ENCODE data around the gene PLA2G4F. TPM values are rescaled to one million over a fixed set of nuclear protein-coding genes. Genes with fewer than 3 reads are reported as not detected.
"Not testable (repeated sequence)": the region's sequence is repeated elsewhere in the genome, so short reads cannot be mapped to it uniquely, and the experiment has no call there.

The PLA2G4F gene
- total RNA-seq, 6 donors from 2014 or later = 57.8 to 162 (median 99.8) TPM

GRCh38 chr15:42093966-42094365 is 62.5 kb downstream of the PLA2G4F start:
- no peaks in the 10 kb centered on the region for H3K36me3 ChIP-seq
- no peak overlapping the region for H3K4me3 ChIP-seq
- no peak overlapping the region for H3K27ac ChIP-seq
- H3K4me1 ChIP-seq = peaks cover 0 to 7% (median 0%) of the 10 kb centered on the region in 4 donors
- no peaks in the 10 kb centered on the region for H3K27me3 ChIP-seq
- ATAC-seq (ENCODE audit: low FRiP score in 2 of 2) (no peak), DNase-seq (peak in 1 of 2 donors; percentile 17)
- no peak for TF ChIP-seq POLR2A (IDR thresholded peaks at IDR 0.05)
- TF ChIP-seq POLR2AphosphoS5 (IDR thresholded peaks at IDR 0.05) = no peak
- TF ChIP-seq EP300 (IDR thresholded peaks at IDR 0.05) = no peak
- TF ChIP-seq CTCF (IDR thresholded peaks at IDR 0.05) = no peak
- WGBS, 2 donors = 88 to 90% methylated on average over 3 to 7 of the region's 7 CpGs
- no peaks in the 10 kb centered on the region for H3K9me3 ChIP-seq

- TF ChIP-seq EP300 (IDR thresholded peaks at IDR 0.05) (no peak), POLR2AphosphoS5 (IDR thresholded peaks at IDR 0.05) (no peak)
- Histone ChIP-seq H3K9me3 (no peaks in the 10 kb centered on the region), H3K36me3 (no peaks in the 10 kb centered on the region), H3K4me1 (peaks cover 0 to 7% (median 0%) of the 10 kb centered on the region in 4 donors), H3K27me3 (no peaks in the 10 kb centered on the region), H3K27ac (no peak overlapping the region), H3K4me3 (no peak overlapping the region)
- ATAC-seq (ENCODE audit: low FRiP score in 2 of 2) (peak in 1 of 2 donors; percentile 34), DNase-seq (peak in 1 of 2 donors; percentile 61)
- WGBS, 2 donors = 78 to 89% methylated on average over 14 to 21 of the region's 21 CpGs
These were observed 63.8 kb downstream of the PLA2G4F start for GRCh38 chr15:42092398-42093318.

- H3K4me1 ChIP-seq; H3K4me3 ChIP-seq; H3K27ac ChIP-seq; ATAC-seq (ENCODE audit: low FRiP score in 2 of 2); H3K9me3 ChIP-seq; H3K36me3 ChIP-seq; H3K27me3 ChIP-seq: not testable (repeated sequence)
- DNase-seq = peak in 1 of 2 donors; percentile 13
- 81 to 88% methylated on average over 14 of the region's 14 CpGs for WGBS, 2 donors
These were observed 64.6 kb downstream of the PLA2G4F start for GRCh38 chr15:42091753-42092397.

GRCh38 chr15:42090781-42091180 is 65.7 kb downstream of the PLA2G4F start:
- 77 to 80% methylated on average over 9 of the region's 9 CpGs for WGBS, 2 donors
- H3K4me1 ChIP-seq = peaks cover 0 to 7% (median 0%) of the 10 kb centered on the region in 4 donors
- no peak for TF ChIP-seq POLR2AphosphoS5 (IDR thresholded peaks at IDR 0.05)
- H3K27ac ChIP-seq = no peak overlapping the region
- H3K9me3 ChIP-seq = no peaks in the 10 kb centered on the region
- no peak for DNase-seq
- H3K27me3 ChIP-seq = no peaks in the 10 kb centered on the region
- no peaks in the 10 kb centered on the region for H3K36me3 ChIP-seq
- no peak for ATAC-seq (ENCODE audit: low FRiP score in 2 of 2)
- no peak overlapping the region for H3K4me3 ChIP-seq

GRCh38 chr15:42090370-42090769 is 66.1 kb downstream of the PLA2G4F start:
- TF ChIP-seq POLR2AphosphoS5 (IDR thresholded peaks at IDR 0.05) (no peak), CTCF (IDR thresholded peaks at IDR 0.05) (no peak), POLR2A (IDR thresholded peaks at IDR 0.05) (no peak)
- no peaks in the 10 kb centered on the region for H3K9me3 ChIP-seq
- peaks cover 0 to 7% (median 0%) of the 10 kb centered on the region in 4 donors for H3K4me1 ChIP-seq
- WGBS, 2 donors = 43 to 51% methylated on average over 4 to 7 of the region's 7 CpGs
- DNase-seq (no peak), ATAC-seq (ENCODE audit: low FRiP score in 2 of 2) (no peak)
- H3K27ac ChIP-seq = no peak overlapping the region
- no peak overlapping the region for H3K4me3 ChIP-seq
- H3K36me3 ChIP-seq = no peaks in the 10 kb centered on the region
- no peaks in the 10 kb centered on the region for H3K27me3 ChIP-seq

- TF ChIP-seq POLR2AphosphoS5 (IDR thresholded peaks at IDR 0.05) (no peak), EP300 (IDR thresholded peaks at IDR 0.05) (no peak), CTCF (IDR thresholded peaks at IDR 0.05) (no peak), POLR2A (IDR thresholded peaks at IDR 0.05) (no peak)
- WGBS, 2 donors = 95% methylated on average over 4 of the region's 4 CpGs
- Histone ChIP-seq H3K4me3 (no peak overlapping the region), H3K4me1 (peaks cover 0 to 8% (median 2%) of the 10 kb centered on the region in 4 donors), H3K27me3 (no peaks in the 10 kb centered on the region), H3K9me3 (no peaks in the 10 kb centered on the region), H3K36me3 (no peaks in the 10 kb centered on the region), H3K27ac (no peak overlapping the region)
- no peak for ATAC-seq (ENCODE audit: low FRiP score in 2 of 2)
- DNase-seq = no peak
These were observed 66.5 kb downstream of the PLA2G4F start for GRCh38 chr15:42089942-42090341.
